HepG2 (cell line): ENCODE results near the gene LHPP. TPM values are rescaled to one million over a fixed set of nuclear protein-coding genes. Genes with fewer than 3 reads are reported as not detected.

ENCODE experiments used
- ARHGAP35 ChIP-seq: sonication (generic); formaldehyde crosslinking; IDR thresholded peaks from 2 replicates; pipeline ENCODE4 v1.9.0; 2022; ENCODE audit warnings: mild to moderate bottlenecking, inconsistent platforms, moderate library complexity, missing genetic modification reagents, borderline replicate concordance
- CBX5 ChIP-seq: sonication (generic); formaldehyde crosslinking; IDR thresholded peaks from 2 replicates; pipeline ENCODE4 v1.4.0; 2020; ENCODE audit warnings: missing genetic modification reagents, borderline replicate concordance
- CHCHD3 ChIP-seq: sonication (generic); formaldehyde crosslinking; IDR thresholded peaks from 2 replicates; pipeline ENCODE4 v1.8.0; 2022; ENCODE audit warnings: mild to moderate bottlenecking, missing genetic modification reagents, moderate library complexity
- GZF1 ChIP-seq: sonication (generic); formaldehyde crosslinking; IDR thresholded peaks from 2 replicates; pipeline ENCODE4 v1.5.1; 2020; ENCODE audit warnings: mild to moderate bottlenecking, missing genetic modification reagents
- LCORL ChIP-seq, 2 experiments: fragments of 450-650 bp in 1 of 2; sonication (generic) in 1 of 2; formaldehyde crosslinking in 1 of 2; IDR thresholded peaks; 2 replicates each; pipeline versions ENCODE4 v1.5.0 to v1.6.1; 2017 to 2020; ENCODE audit warnings: antibody characterized with exemption in 1 of 2, missing genetic modification reagents in 1 of 2
- MIER2 ChIP-seq: IDR thresholded peaks from 2 replicates; pipeline ENCODE4 v1.6.1; 2016; ENCODE audit warnings: missing biosample characterization, missing genetic modification reagents
- POLR2AphosphoS5 ChIP-seq: IDR thresholded peaks from 2 replicates; pipeline ENCODE4 v1.6.1; 2012; ENCODE audit warnings: low read depth, low read length
- SNRNP70 ChIP-seq: fragments of 200-400 bp; formaldehyde crosslinking; IDR thresholded peaks from 2 replicates; pipeline ENCODE4 v1.6.1; 2017; ENCODE audit warnings: mild to moderate bottlenecking, low read depth, low read length, moderate library complexity
- ZBTB20 ChIP-seq: sonication (generic); formaldehyde crosslinking; IDR thresholded peaks from 2 replicates; pipeline ENCODE4 v1.8.1; 2023; ENCODE audit warnings: missing genetic modification reagents, low read depth, mild to moderate bottlenecking, borderline replicate concordance
- ZFP82 ChIP-seq: sonication (generic); formaldehyde crosslinking; IDR thresholded peaks from 2 replicates; pipeline ENCODE4 v1.5.1; 2020; ENCODE audit warnings: mild to moderate bottlenecking, missing genetic modification reagents, borderline replicate concordance
- ZNF143 ChIP-seq: sonication (generic); formaldehyde crosslinking; IDR thresholded peaks from 2 replicates; pipeline ENCODE4 v1.4.0; 2020; ENCODE audit warnings: missing genetic modification reagents
- polyA plus RNA-seq, 8 experiments: library from polyadenylated mRNA; depleted of rRNA in 3 of 8; stranded (reverse) in 7 of 8; unstranded in 1 of 8; fragments of >200 nt; fragmentation: Illumina TruSeq in 4 of 8; extraction: Trizol in 4 of 8; gene quantifications; 2 replicates each; pipeline versions ENCODE4 v1.2.1 to v1.2.3, GENCODE V29; 2011 to 2016; ENCODE audit warnings: low read depth in 4 of 8, missing spikeins in 1 of 8, mixed read lengths in 1 of 8; ENCODE audit not compliant: insufficient read depth in 1 of 8
- total RNA-seq, 5 experiments: library from RNA; depleted of rRNA; stranded (reverse); fragments of >200 nt; fragmentation: Illumina TruSeq; extraction: Trizol; gene quantifications; 2 replicates each; pipeline ENCODE4 v1.2.3, GENCODE V29; 2016; ENCODE audit warnings: low read depth in 1 of 5
- TF ChIP-seq, protein P1 (sequence below), 2 experiments: sonication (generic) in 1 of 2; formaldehyde crosslinking in 1 of 2; IDR thresholded peaks; 2 replicates each; pipeline versions ENCODE4 v1.6.1 to v1.9.0; 2014 to 2022; ENCODE audit warnings: antibody characterized with exemption in 1 of 2, borderline replicate concordance in 1 of 2, inconsistent platforms in 1 of 2, low read depth in 1 of 2, missing genetic modification reagents in 1 of 2
- TF ChIP-seq, protein P2 (sequence below): sonication (generic); formaldehyde crosslinking; IDR thresholded peaks from 2 replicates; pipeline ENCODE4 v1.8.0; 2022; ENCODE audit warnings: missing genetic modification reagents, mild to moderate bottlenecking, borderline replicate concordance
- TF ChIP-seq, protein P3 (sequence below): sonication (generic); formaldehyde crosslinking; IDR thresholded peaks from 2 replicates; pipeline ENCODE4 v1.4.0; 2020; ENCODE audit warnings: missing genetic modification reagents, mild to moderate bottlenecking, borderline replicate concordance
- TF ChIP-seq, protein P4 (sequence below): fragments of 450-650 bp; IDR thresholded peaks from 2 replicates; pipeline ENCODE4 v1.6.1; 2016

Gene LHPP
- total and polyA plus RNA-seq, 2 of the 13 experiments (the other 11 are each of a cell fraction or from before 2014, with no cell fraction given) = 5.2 to 13.1 TPM

DNA sequence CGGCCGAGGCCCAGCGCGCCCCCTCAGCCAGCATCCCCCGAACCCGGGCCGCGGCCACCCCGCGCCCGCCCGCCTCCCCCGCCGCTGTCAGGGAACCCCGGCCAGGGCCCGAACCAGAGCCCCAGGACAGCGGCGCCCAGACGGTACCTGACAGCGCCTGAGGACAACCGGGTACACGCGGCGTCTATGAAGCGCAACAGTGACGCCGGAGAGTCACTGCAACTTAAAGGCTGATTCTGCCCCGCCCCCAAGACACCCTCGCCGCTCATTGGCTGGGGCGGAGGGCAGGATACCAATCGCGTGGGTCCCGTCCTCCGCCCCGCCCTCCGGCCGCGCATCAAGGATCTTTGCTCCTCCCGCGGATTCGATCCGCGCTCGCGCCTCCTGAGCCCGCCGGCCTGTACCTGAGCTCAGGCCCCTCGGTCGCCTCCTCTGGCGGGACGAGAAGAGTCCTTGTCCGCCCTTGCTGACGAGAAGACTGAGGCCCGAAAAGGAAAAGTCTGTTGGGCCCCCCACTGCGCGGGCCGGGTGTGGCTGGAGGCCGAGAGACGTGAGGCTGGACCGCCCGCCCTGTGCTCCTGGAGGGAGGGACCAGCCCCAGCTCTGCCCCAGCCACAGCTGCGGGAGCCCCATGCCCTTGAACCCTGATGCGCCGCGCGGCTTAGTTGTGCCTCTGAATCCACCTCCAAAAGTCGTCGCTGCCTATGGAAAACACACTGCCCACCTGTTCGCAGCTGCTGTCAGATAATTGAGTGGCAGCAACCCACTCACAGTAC lies 42.7 kb upstream of the LHPP start, which contains the start of gene OAT (continued):
- TF ChIP-seq GZF1 (CRISPR knock-in tag) (no peak), ZFP82 (CRISPR knock-in tag) (no peak), CHCHD3 (CRISPR knock-in tag) (no peak), ARHGAP35 (CRISPR knock-in tag) (peak; percentile 33; the same call in 1 of the 2 replicates), ZNF143 (CRISPR knock-in tag) (0 out of 2 replicates have a peak, but pooled peaks have one; percentile 14), MIER2 (CRISPR knock-in tag) (0 out of 2 replicates have a peak, but pooled peaks have one; percentile 18), LCORL (IDR thresholded peaks at IDR 0.05) (no peak), LCORL (CRISPR knock-in tag; IDR thresholded peaks at IDR 0.05) (peak; percentile 90), CBX5 (CRISPR knock-in tag) (peak; percentile 44; the same call in 1 of the 2 replicates), ZBTB20 (CRISPR knock-in tag) (no peak), SNRNP70 (no peak), POLR2AphosphoS5 (peak; percentile 96)
- TF ChIP-seq, protein P1, sequence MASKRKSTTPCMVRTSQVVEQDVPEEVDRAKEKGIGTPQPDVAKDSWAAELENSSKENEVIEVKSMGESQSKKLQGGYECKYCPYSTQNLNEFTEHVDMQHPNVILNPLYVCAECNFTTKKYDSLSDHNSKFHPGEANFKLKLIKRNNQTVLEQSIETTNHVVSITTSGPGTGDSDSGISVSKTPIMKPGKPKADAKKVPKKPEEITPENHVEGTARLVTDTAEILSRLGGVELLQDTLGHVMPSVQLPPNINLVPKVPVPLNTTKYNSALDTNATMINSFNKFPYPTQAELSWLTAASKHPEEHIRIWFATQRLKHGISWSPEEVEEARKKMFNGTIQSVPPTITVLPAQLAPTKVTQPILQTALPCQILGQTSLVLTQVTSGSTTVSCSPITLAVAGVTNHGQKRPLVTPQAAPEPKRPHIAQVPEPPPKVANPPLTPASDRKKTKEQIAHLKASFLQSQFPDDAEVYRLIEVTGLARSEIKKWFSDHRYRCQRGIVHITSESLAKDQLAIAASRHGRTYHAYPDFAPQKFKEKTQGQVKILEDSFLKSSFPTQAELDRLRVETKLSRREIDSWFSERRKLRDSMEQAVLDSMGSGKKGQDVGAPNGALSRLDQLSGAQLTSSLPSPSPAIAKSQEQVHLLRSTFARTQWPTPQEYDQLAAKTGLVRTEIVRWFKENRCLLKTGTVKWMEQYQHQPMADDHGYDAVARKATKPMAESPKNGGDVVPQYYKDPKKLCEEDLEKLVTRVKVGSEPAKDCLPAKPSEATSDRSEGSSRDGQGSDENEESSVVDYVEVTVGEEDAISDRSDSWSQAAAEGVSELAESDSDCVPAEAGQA (IDR thresholded peaks at IDR 0.05; ENCODE audit: low read depth) = 0 out of 2 replicates have a peak, but pooled peaks have one; percentile 32
- TF ChIP-seq, protein P1 (CRISPR knock-in tag; IDR thresholded peaks at IDR 0.05; ENCODE audit: borderline replicate concordance) = no peak
- TF ChIP-seq, protein P2, sequence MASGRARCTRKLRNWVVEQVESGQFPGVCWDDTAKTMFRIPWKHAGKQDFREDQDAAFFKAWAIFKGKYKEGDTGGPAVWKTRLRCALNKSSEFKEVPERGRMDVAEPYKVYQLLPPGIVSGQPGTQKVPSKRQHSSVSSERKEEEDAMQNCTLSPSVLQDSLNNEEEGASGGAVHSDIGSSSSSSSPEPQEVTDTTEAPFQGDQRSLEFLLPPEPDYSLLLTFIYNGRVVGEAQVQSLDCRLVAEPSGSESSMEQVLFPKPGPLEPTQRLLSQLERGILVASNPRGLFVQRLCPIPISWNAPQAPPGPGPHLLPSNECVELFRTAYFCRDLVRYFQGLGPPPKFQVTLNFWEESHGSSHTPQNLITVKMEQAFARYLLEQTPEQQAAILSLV (CRISPR knock-in tag) = no peak; the same call in 1 of the 2 replicates
- TF ChIP-seq, protein P3, sequence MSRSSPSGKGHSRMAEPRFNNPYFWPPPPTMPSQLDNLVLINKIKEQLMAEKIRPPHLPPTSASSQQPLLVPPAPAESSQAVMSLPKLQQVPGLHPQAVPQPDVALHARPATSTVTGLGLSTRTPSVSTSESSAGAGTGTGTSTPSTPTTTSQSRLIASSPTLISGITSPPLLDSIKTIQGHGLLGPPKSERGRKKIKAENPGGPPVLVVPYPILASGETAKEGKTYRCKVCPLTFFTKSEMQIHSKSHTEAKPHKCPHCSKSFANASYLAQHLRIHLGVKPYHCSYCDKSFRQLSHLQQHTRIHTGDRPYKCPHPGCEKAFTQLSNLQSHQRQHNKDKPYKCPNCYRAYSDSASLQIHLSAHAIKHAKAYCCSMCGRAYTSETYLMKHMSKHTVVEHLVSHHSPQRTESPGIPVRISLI (CRISPR knock-in tag) = peak; percentile 50; the same call in 1 of the 2 replicates
- TF ChIP-seq, protein P4, sequence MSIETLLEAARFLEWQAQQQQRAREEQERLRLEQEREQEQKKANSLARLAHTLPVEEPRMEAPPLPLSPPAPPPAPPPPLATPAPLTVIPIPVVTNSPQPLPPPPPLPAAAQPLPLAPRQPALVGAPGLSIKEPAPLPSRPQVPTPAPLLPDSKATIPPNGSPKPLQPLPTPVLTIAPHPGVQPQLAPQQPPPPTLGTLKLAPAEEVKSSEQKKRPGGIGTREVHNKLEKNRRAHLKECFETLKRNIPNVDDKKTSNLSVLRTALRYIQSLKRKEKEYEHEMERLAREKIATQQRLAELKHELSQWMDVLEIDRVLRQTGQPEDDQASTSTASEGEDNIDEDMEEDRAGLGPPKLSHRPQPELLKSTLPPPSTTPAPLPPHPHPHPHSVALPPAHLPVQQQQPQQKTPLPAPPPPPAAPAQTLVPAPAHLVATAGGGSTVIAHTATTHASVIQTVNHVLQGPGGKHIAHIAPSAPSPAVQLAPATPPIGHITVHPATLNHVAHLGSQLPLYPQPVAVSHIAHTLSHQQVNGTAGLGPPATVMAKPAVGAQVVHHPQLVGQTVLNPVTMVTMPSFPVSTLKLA = peak; percentile 51
